Erythroblast (primary cell): ENCODE measurements around the gene GRAMD4.

Experiments used
- GATA1 ChIP-seq: IDR thresholded peaks from 2 replicates; pipeline ENCODE4 v1.6.1; 2011; ENCODE audit warnings: low read depth, mild to moderate bottlenecking, control low read depth, low read length, moderate library complexity
- POLR2A ChIP-seq: IDR thresholded peaks from 2 replicates; pipeline ENCODE4 v1.6.1; 2011; ENCODE audit warnings: mild to moderate bottlenecking, low read length

DNA sequence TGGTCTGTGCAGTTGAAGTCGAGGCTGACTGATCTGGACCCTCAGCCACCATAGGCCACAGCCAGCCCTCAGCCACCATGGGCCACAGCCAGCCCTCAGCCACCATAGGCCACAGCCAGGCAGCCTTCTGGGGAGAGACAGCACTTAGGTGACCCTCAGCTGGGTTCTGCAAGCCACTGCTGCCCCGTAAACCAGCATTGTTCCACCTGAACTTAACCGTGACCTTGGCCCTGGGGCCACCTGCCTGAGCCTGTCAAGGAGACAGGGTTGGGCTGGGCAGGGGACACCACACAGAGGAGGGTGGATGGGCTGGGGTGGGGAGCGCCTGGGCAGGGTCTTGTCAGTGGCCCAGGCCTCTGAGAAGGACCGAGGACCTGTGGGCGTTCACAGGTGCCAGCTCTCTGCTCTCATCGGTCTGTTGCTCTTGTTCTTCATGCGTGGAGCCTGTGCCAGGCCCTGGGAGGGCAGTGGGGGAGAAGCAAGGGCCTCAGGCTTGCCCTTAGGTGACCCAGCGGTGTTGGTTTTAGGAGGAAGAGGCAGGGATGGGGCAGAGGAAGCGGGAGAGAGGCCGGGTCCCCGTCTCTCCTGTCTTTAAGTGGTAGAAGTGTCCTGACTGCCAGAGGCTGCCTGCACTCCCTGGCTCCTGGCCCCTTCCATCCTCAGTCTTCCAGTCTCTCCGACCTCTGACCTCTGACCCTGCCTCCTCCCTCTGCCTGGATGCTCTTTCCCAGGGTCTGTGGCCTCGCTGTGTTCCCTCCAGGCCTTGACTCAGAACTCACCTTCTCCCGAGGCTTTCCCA is 36.9 kb downstream of the GRAMD4 start:
- TF ChIP-seq POLR2A: no peak
- no peak for TF ChIP-seq GATA1
